ENCODE measurements around the gene RAB36.

RAB36 gene

GRCh38 chr22:23115369-23115768 is 29.9 kb upstream of the RAB36 start:
- no peak overlapping the region for H3K4me3 Mint-ChIP-seq
- ATAC-seq (no peak), DNase-seq (ENCODE audit: low spot score in 2 of 2) (no peak)
- H3K9me3 Mint-ChIP-seq = peaks cover 3% of the 10 kb centered on the region
- H3K4me1 Mint-ChIP-seq = peaks cover 12% of the 10 kb centered on the region
- H3K36me3 Mint-ChIP-seq = no peaks in the 10 kb centered on the region
- no peak overlapping the region for H3K27ac Mint-ChIP-seq

GRCh38 chr22:23115825-23116494 is 29.3 kb upstream of the RAB36 start:
- Mint-ChIP-seq H3K27ac (no peak overlapping the region), H3K9me3 (peaks cover 3% of the 10 kb centered on the region), H3K36me3 (no peaks in the 10 kb centered on the region), H3K4me3 (no peak overlapping the region), H3K4me1 (peaks cover 12% of the 10 kb centered on the region)
- DNase-seq (ENCODE audit: low spot score in 2 of 2) (no peak), ATAC-seq (no peak)

GRCh38 chr22:23116506-23117263 is 28.6 kb upstream of the RAB36 start:
- no peak for DNase-seq (ENCODE audit: low spot score in 2 of 2)
- Mint-ChIP-seq H3K9me3 (peaks cover 3% of the 10 kb centered on the region), H3K4me3 (no peak overlapping the region), H3K4me1 (peaks cover 12% of the 10 kb centered on the region), H3K27ac (no peak overlapping the region), H3K36me3 (no peaks in the 10 kb centered on the region)
- no peak for ATAC-seq

GRCh38 chr22:23117275-23117674 is 28.0 kb upstream of the RAB36 start:
- H3K9me3 Mint-ChIP-seq = peaks cover 3% of the 10 kb centered on the region
- no peak overlapping the region for H3K4me3 Mint-ChIP-seq
- H3K27ac Mint-ChIP-seq = no peak overlapping the region
- H3K36me3 Mint-ChIP-seq = no peaks in the 10 kb centered on the region
- no peak for DNase-seq (ENCODE audit: low spot score in 2 of 2)
- no peak for ATAC-seq
- H3K4me1 Mint-ChIP-seq = peaks cover 12% of the 10 kb centered on the region

- Mint-ChIP-seq H3K4me1 (peaks cover 12% of the 10 kb centered on the region), H3K27ac (no peak overlapping the region), H3K9me3 (peaks cover 3% of the 10 kb centered on the region), H3K36me3 (no peaks in the 10 kb centered on the region), H3K4me3 (no peak overlapping the region)
- DNase-seq (ENCODE audit: low spot score in 2 of 2) = no peak
- no peak for ATAC-seq
Measured at GRCh38 chr22:23117891-23118646, 27.2 kb upstream of the RAB36 start.

- peak overlapping the region; percentile 96 for H3K27ac Mint-ChIP-seq
- H3K4me3 Mint-ChIP-seq = peak overlapping the region; percentile 52
- H3K36me3 Mint-ChIP-seq = no peaks in the 10 kb centered on the region
- H3K9me3 Mint-ChIP-seq = peaks cover 3% of the 10 kb centered on the region
- DNase-seq (ENCODE audit: low spot score in 2 of 2) (no peak), ATAC-seq (no peak)
- peaks cover 12% of the 10 kb centered on the region for H3K4me1 Mint-ChIP-seq
Measured at GRCh38 chr22:23118647-23119493, 26.4 kb upstream of the RAB36 start.

GRCh38 chr22:23119494-23120414 is 25.5 kb upstream of the RAB36 start:
- ATAC-seq = peak; percentile 78
- H3K4me1 Mint-ChIP-seq = peaks cover 12% of the 10 kb centered on the region
- peaks cover 3% of the 10 kb centered on the region for H3K9me3 Mint-ChIP-seq
- peak overlapping the region; percentile 96 for H3K27ac Mint-ChIP-seq
- H3K36me3 Mint-ChIP-seq = no peaks in the 10 kb centered on the region
- peak; percentile 15 to 62 for DNase-seq (ENCODE audit: low spot score in 2 of 2)
- peak overlapping the region; percentile 52 for H3K4me3 Mint-ChIP-seq

- H3K4me3 Mint-ChIP-seq = no peak overlapping the region
- DNase-seq (ENCODE audit: low spot score in 2 of 2) (no peak), ATAC-seq (no peak)
- H3K27ac Mint-ChIP-seq = peak overlapping the region; percentile 96
- no peaks in the 10 kb centered on the region for H3K36me3 Mint-ChIP-seq
- peaks cover 3% of the 10 kb centered on the region for H3K9me3 Mint-ChIP-seq
- peaks cover 12% of the 10 kb centered on the region for H3K4me1 Mint-ChIP-seq
Measured at GRCh38 chr22:23120415-23120899, 24.8 kb upstream of the RAB36 start.

GRCh38 chr22:23121000-23121421 is 24.3 kb upstream of the RAB36 start:
- no peaks in the 10 kb centered on the region for H3K36me3 Mint-ChIP-seq
- ATAC-seq (no peak), DNase-seq (ENCODE audit: low spot score in 2 of 2) (no peak)
- H3K27ac Mint-ChIP-seq = peak overlapping the region; percentile 96
- peaks cover 12% of the 10 kb centered on the region for H3K4me1 Mint-ChIP-seq
- peaks cover 3% of the 10 kb centered on the region for H3K9me3 Mint-ChIP-seq
- H3K4me3 Mint-ChIP-seq = no peak overlapping the region

- no peaks in the 10 kb centered on the region for H3K36me3 Mint-ChIP-seq
- H3K4me3 Mint-ChIP-seq = no peak overlapping the region
- H3K9me3 Mint-ChIP-seq = peaks cover 3% of the 10 kb centered on the region
- H3K27ac Mint-ChIP-seq = no peak overlapping the region
- DNase-seq (ENCODE audit: low spot score in 2 of 2) = no peak
- H3K4me1 Mint-ChIP-seq = peaks cover 12% of the 10 kb centered on the region
- ATAC-seq = peak; percentile 53
Measured at GRCh38 chr22:23121424-23121823, 23.9 kb upstream of the RAB36 start.

- Mint-ChIP-seq H3K36me3 (no peaks in the 10 kb centered on the region), H3K4me1 (peaks cover 12% of the 10 kb centered on the region), H3K4me3 (no peak overlapping the region), H3K9me3 (peaks cover 3% of the 10 kb centered on the region), H3K27ac (no peak overlapping the region)
- ATAC-seq (no peak), DNase-seq (ENCODE audit: low spot score in 2 of 2) (no peak)
Measured at GRCh38 chr22:23122216-23122957, 22.9 kb upstream of the RAB36 start.

GRCh38 chr22:23122992-23123803 is 22.1 kb upstream of the RAB36 start:
- ATAC-seq = no peak
- Mint-ChIP-seq H3K27ac (no peak overlapping the region), H3K4me1 (peaks cover 13% of the 10 kb centered on the region), H3K36me3 (no peaks in the 10 kb centered on the region), H3K9me3 (peaks cover 3% of the 10 kb centered on the region), H3K4me3 (no peak overlapping the region)
- DNase-seq (ENCODE audit: low spot score in 2 of 2) = no peak

GRCh38 chr22:23123804-23124254 is 21.4 kb upstream of the RAB36 start:
- Mint-ChIP-seq H3K27ac (no peak overlapping the region), H3K9me3 (peaks cover 3% of the 10 kb centered on the region), H3K36me3 (no peaks in the 10 kb centered on the region), H3K4me1 (peaks cover 17% of the 10 kb centered on the region), H3K4me3 (no peak overlapping the region)
- ATAC-seq (no peak), DNase-seq (ENCODE audit: low spot score in 2 of 2) (no peak)
